Activated T-helper 2 cell treated with anti-CD3 and anti-CD28 coated beads, Interferon-gamma antibody, Interleukin-2, Interleukin-4, amounts not matched to agents 10 μg/mL and 5 μg/mL and 100 μg/mL, durations not matched to agents 14 hours and 24 hours and 36 hours (primary cell): Measurements from ENCODE around the gene IL1A. TPM values are rescaled to one million over a fixed set of nuclear protein-coding genes. Genes with fewer than 3 reads are reported as not detected.

ENCODE experiments used
- DNase-seq: peaks from one replicate; pipeline ENCODE4 v3.0.0; 2021; ENCODE audit warnings: low spot score
- H3K27ac Mint-ChIP-seq: one replicate; pipeline ENCODE4 v1.8.0; 2021; ENCODE audit warnings: mixed read lengths
- H3K27me3 Mint-ChIP-seq: one replicate; pipeline ENCODE4 v1.8.0; 2021; ENCODE audit warnings: low read depth, mixed read lengths
- H3K36me3 Mint-ChIP-seq: one replicate; pipeline ENCODE4 v1.8.0; 2021; ENCODE audit warnings: low read depth, mixed read lengths
- H3K4me1 Mint-ChIP-seq: one replicate; pipeline ENCODE4 v1.8.0; 2021; ENCODE audit warnings: low read depth, mixed read lengths
- H3K4me3 Mint-ChIP-seq: one replicate; pipeline ENCODE4 v1.8.0; 2021; ENCODE audit warnings: low read depth, mild to moderate bottlenecking, moderate library complexity, mixed read lengths
- H3K9me3 Mint-ChIP-seq: one replicate; pipeline ENCODE4 v1.8.0; 2021; ENCODE audit warnings: mixed read lengths
- intact Hi-C: fragments of 100-400 bp; cut with micrococcal nuclease; formaldehyde crosslinking; loops from one replicate; pipeline ENCODE4 v1.15.1; 2023
- total RNA-seq: library from RNA; stranded (reverse); gene quantifications from 2 replicates; pipeline ENCODE4 v1.2.3, GENCODE V29; 2022

Gene IL1A
- total RNA-seq, 1 donor from 2014 or later = 7.0 TPM

DNA sequence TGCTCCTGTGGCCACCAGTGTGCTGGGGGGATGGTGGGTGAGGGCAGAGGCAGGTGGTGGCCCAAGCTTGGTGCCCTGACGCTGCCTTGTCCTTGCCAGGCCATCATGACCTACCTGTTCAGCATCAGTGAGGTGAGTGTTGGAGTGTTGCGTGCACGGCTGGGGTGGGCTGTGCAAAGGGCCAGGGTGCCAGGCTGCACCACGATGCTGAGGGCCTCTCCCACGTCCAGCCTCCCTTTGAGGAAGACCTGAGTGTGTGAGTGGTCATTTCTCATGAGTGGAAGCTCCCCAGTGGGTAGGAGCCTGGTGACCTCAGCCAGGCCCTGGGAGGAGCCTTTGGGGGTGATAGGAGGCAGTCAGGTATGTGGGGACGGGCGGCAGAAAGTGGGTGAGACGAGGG, 60.3 kb downstream of the IL1A start:
- Mint-ChIP-seq H3K27ac (peak overlapping the region; percentile 22), H3K36me3 (no peaks in the 10 kb centered on the region), H3K4me1 (peaks cover 22% of the 10 kb centered on the region), H3K27me3 (peaks cover 4% of the 10 kb centered on the region), H3K9me3 (no peaks in the 10 kb centered on the region), H3K4me3 (no peak overlapping the region)
- no peak for DNase-seq
- intact Hi-C loops = loop anchor here (10.0 kb wide), 1 partner anchor 239 kb away; the partner anchor contains the start of gene TTL

Other genes starting within 250 kb of the IL1A start
- 58.0 and 68.2 TPM in 2 replicates for gene POLR1B, start 242.0 kb downstream of the IL1A start, total RNA-seq
- 36.7 and 39.6 TPM in 2 replicates for gene CHCHD5, start 199.9 kb downstream of the IL1A start, total RNA-seq
- gene SLC20A1, start 138.6 kb downstream of the IL1A start, total RNA-seq = 128 TPM in 2 replicates
- gene NT5DC4, start 63.5 kb downstream of the IL1A start, total RNA-seq = not detected in 2 replicates
- gene CKAP2L, start 19.9 kb downstream of the IL1A start, total RNA-seq = 24.4 and 27.2 TPM in 2 replicates
- not detected in 2 replicates for gene IL1B, start 52.3 kb upstream of the IL1A start, total RNA-seq
- gene IL37, start 126.7 kb upstream of the IL1A start, total RNA-seq = not detected in 2 replicates
- gene IL36G, start 193.5 kb upstream of the IL1A start, total RNA-seq = not detected in 2 replicates
- gene IL36A, start 221.0 kb upstream of the IL1A start, total RNA-seq = 0.34 TPM in 1 of 2 replicates, not detected in the other